ENCODE measurements around the gene TRHDE.

Gene TRHDE

DNA sequence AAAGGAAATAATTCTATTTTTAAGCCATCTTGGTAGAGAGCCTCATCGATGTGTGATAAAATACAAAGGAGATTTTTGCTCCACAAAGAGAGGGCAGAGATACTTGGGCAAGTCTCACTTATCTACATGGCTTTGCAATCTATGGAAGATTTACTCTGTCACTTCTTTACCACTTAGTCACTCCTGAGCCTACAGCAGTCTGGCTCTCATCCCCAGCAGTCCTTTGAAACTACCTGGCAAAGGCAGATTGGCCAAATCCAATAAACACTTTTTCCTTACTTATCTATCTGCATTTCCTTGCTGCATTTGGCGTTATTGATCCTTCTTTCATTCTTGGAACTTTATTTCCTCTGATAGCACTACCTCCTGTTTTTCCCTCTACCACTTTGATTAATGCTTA is 170.0 kb downstream of the TRHDE start:
- TF ChIP-seq ARNTL (CRISPR knock-in tag; IDR thresholded peaks at IDR 0.05; ENCODE audit: borderline replicate concordance, low read depth) (no peak), ZC3H10 (CRISPR knock-in tag; IDR thresholded peaks at IDR 0.05) (no peak), TCF4 (CRISPR knock-in tag; IDR thresholded peaks at IDR 0.05; ENCODE audit: borderline replicate concordance) (no peak), ISL1 (CRISPR knock-in tag; IDR thresholded peaks at IDR 0.05) (no peak), ZNF565 (CRISPR knock-in tag; conservative IDR thresholded peaks at IDR 0.05; ENCODE audit: low read depth) (no peak), SNAI2 (CRISPR knock-in tag; IDR thresholded peaks at IDR 0.05) (no peak), CSDC2 (CRISPR knock-in tag; IDR thresholded peaks at IDR 0.05) (no peak), PPARA (CRISPR knock-in tag; IDR thresholded peaks at IDR 0.05; ENCODE audit: borderline replicate concordance) (no peak), BACH2 (CRISPR knock-in tag; IDR thresholded peaks at IDR 0.05; ENCODE audit: borderline replicate concordance) (no peak), RARB (CRISPR knock-in tag; IDR thresholded peaks at IDR 0.05) (no peak)
- TF ChIP-seq, protein P1, sequence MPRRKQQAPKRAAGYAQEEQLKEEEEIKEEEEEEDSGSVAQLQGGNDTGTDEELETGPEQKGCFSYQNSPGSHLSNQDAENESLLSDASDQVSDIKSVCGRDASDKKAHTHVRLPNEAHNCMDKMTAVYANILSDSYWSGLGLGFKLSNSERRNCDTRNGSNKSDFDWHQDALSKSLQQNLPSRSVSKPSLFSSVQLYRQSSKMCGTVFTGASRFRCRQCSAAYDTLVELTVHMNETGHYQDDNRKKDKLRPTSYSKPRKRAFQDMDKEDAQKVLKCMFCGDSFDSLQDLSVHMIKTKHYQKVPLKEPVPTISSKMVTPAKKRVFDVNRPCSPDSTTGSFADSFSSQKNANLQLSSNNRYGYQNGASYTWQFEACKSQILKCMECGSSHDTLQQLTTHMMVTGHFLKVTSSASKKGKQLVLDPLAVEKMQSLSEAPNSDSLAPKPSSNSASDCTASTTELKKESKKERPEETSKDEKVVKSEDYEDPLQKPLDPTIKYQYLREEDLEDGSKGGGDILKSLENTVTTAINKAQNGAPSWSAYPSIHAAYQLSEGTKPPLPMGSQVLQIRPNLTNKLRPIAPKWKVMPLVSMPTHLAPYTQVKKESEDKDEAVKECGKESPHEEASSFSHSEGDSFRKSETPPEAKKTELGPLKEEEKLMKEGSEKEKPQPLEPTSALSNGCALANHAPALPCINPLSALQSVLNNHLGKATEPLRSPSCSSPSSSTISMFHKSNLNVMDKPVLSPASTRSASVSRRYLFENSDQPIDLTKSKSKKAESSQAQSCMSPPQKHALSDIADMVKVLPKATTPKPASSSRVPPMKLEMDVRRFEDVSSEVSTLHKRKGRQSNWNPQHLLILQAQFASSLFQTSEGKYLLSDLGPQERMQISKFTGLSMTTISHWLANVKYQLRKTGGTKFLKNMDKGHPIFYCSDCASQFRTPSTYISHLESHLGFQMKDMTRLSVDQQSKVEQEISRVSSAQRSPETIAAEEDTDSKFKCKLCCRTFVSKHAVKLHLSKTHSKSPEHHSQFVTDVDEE (CRISPR knock-in tag; IDR thresholded peaks at IDR 0.05), result no peak
- TF ChIP-seq, protein P2, sequence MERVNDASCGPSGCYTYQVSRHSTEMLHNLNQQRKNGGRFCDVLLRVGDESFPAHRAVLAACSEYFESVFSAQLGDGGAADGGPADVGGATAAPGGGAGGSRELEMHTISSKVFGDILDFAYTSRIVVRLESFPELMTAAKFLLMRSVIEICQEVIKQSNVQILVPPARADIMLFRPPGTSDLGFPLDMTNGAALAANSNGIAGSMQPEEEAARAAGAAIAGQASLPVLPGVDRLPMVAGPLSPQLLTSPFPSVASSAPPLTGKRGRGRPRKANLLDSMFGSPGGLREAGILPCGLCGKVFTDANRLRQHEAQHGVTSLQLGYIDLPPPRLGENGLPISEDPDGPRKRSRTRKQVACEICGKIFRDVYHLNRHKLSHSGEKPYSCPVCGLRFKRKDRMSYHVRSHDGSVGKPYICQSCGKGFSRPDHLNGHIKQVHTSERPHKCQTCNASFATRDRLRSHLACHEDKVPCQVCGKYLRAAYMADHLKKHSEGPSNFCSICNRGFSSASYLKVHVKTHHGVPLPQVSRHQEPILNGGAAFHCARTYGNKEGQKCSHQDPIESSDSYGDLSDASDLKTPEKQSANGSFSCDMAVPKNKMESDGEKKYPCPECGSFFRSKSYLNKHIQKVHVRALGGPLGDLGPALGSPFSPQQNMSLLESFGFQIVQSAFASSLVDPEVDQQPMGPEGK (CRISPR knock-in tag; IDR thresholded peaks at IDR 0.05; ENCODE audit: borderline replicate concordance), result no peak
- TF ChIP-seq, protein P3, sequence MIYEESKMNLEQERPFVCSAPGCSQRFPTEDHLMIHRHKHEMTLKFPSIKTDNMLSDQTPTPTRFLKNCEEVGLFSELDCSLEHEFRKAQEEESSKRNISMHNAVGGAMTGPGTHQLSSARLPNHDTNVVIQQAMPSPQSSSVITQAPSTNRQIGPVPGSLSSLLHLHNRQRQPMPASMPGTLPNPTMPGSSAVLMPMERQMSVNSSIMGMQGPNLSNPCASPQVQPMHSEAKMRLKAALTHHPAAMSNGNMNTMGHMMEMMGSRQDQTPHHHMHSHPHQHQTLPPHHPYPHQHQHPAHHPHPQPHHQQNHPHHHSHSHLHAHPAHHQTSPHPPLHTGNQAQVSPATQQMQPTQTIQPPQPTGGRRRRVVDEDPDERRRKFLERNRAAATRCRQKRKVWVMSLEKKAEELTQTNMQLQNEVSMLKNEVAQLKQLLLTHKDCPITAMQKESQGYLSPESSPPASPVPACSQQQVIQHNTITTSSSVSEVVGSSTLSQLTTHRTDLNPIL (CRISPR knock-in tag; IDR thresholded peaks at IDR 0.05; ENCODE audit: low read depth), result no peak
- ATAC-seq, result no peak

DNA sequence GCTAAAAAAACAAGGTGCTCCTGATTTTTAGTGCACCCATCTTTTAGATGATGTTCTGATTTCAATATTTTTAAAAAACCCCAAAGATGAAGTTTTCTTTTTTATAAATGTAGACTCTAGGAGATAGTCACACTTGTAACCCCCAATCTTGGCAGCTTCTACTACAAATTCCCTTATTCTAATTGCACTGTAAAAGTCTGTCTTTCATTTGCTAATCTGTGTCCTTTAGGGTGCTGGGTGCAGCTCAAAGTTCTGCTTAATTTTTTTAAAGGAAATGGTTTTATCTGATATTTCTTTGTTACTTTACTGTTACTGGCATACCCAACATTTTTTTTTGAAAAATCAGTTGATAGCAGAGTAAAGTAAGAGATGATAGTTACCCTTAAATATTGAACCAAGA is 172.0 kb downstream of the TRHDE start:
- TF ChIP-seq, protein P4, sequence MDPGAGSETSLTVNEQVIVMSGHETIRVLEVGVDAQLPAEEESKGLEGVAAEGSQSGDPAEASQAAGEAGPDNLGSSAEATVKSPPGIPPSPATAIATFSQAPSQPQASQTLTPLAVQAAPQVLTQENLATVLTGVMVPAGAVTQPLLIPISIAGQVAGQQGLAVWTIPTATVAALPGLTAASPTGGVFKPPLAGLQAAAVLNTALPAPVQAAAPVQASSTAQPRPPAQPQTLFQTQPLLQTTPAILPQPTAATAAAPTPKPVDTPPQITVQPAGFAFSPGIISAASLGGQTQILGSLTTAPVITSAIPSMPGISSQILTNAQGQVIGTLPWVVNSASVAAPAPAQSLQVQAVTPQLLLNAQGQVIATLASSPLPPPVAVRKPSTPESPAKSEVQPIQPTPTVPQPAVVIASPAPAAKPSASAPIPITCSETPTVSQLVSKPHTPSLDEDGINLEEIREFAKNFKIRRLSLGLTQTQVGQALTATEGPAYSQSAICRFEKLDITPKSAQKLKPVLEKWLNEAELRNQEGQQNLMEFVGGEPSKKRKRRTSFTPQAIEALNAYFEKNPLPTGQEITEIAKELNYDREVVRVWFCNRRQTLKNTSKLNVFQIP (CRISPR knock-in tag; IDR thresholded peaks at IDR 0.05; ENCODE audit: borderline replicate concordance, low read depth), result no peak
- TF ChIP-seq, protein P5, sequence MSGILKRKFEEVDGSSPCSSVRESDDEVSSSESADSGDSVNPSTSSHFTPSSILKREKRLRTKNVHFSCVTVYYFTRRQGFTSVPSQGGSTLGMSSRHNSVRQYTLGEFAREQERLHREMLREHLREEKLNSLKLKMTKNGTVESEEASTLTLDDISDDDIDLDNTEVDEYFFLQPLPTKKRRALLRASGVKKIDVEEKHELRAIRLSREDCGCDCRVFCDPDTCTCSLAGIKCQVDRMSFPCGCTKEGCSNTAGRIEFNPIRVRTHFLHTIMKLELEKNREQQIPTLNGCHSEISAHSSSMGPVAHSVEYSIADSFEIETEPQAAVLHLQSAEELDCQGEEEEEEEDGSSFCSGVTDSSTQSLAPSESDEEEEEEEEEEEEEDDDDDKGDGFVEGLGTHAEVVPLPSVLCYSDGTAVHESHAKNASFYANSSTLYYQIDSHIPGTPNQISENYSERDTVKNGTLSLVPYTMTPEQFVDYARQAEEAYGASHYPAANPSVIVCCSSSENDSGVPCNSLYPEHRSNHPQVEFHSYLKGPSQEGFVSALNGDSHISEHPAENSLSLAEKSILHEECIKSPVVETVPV (CRISPR knock-in tag; IDR thresholded peaks at IDR 0.05), result no peak
- no peak for TF ChIP-seq ZC3H10 (CRISPR knock-in tag; IDR thresholded peaks at IDR 0.05)
- TF ChIP-seq PPARA (CRISPR knock-in tag; IDR thresholded peaks at IDR 0.05; ENCODE audit: borderline replicate concordance), result no peak
- no peak for TF ChIP-seq ZNF70 (CRISPR knock-in tag; IDR thresholded peaks at IDR 0.05)
- no peak for TF ChIP-seq ZFP30 (CRISPR knock-in tag; IDR thresholded peaks at IDR 0.05)
- TF ChIP-seq ZNF8 (CRISPR knock-in tag; IDR thresholded peaks at IDR 0.05), result no peak
- TF ChIP-seq, protein P1 (CRISPR knock-in tag; IDR thresholded peaks at IDR 0.05), result no peak
- no peak for TF ChIP-seq ARNTL (CRISPR knock-in tag; IDR thresholded peaks at IDR 0.05; ENCODE audit: borderline replicate concordance, low read depth)
- TF ChIP-seq TOX (CRISPR knock-in tag; IDR thresholded peaks at IDR 0.05; ENCODE audit: borderline replicate concordance), result no peak
- TF ChIP-seq ZFP3 (CRISPR knock-in tag; IDR thresholded peaks at IDR 0.05), result no peak
- TF ChIP-seq OSR1 (CRISPR knock-in tag; IDR thresholded peaks at IDR 0.05), result no peak
- no peak for ATAC-seq
